Inferior parietal cortex (tissue), 1 donor: ENCODE measurements around the gene NDUFA7.
"Not testable (repeated sequence)": the region's sequence is repeated elsewhere in the genome, so short reads cannot be mapped to it uniquely, and the experiment has no call there.

Source experiments
- DNase-seq: peaks from one replicate; pipeline ENCODE4 v3.0.0-alpha.2; 2016; ENCODE audit errors: extremely low spot score

Gene NDUFA7

GRCh38 chr19:8321067-8321985 is at the start of gene NDUFA7, which contains the start of gene RPS28:
NDUFA7 (minus strand) TSS chr19:8321375; CDS start chr19:8321358, 17 bp downstream.
RPS28 (plus strand) TSS chr19:8321496; CDS start chr19:8321531, 35 bp downstream.
- DNase-seq, result peak; percentile 96

GRCh38 chr19:8370176-8371010 is 49.2 kb upstream of the NDUFA7 start:
- no peak for DNase-seq

GRCh38 chr19:8367327-8368001 is 46.3 kb upstream of the NDUFA7 start:
- peak; percentile 67 for DNase-seq

GRCh38 chr19:8366961-8367326 is 45.8 kb upstream of the NDUFA7 start:
- DNase-seq, result no peak

- DNase-seq, result no peak
Observed at GRCh38 chr19:8366121-8366581, 45.0 kb upstream of the NDUFA7 start.

GRCh38 chr19:8363803-8364771 is 42.9 kb upstream of the NDUFA7 start, which contains the start of gene ANGPTL4:
ANGPTL4 (plus strand) TSS chr19:8364155; CDS start chr19:8364322, 167 bp downstream.
- DNase-seq, result no peak

GRCh38 chr19:8361921-8362793 is 41.0 kb upstream of the NDUFA7 start:
- peak; percentile 38 for DNase-seq

GRCh38 chr19:8360196-8360595 is 39.0 kb upstream of the NDUFA7 start:
- DNase-seq, result no peak

GRCh38 chr19:8358948-8359347 is 37.8 kb upstream of the NDUFA7 start:
- DNase-seq, result no peak

GRCh38 chr19:8357007-8357521 is 35.9 kb upstream of the NDUFA7 start:
- DNase-seq, result no peak

- DNase-seq, result no peak
Observed at GRCh38 chr19:8355631-8356402, 34.6 kb upstream of the NDUFA7 start.

- not testable (repeated sequence) for DNase-seq
Observed at GRCh38 chr19:8352845-8353244, 31.7 kb upstream of the NDUFA7 start.

- no peak for DNase-seq
Observed at GRCh38 chr19:8352134-8352827, 31.1 kb upstream of the NDUFA7 start.

GRCh38 chr19:8349629-8350372 is 28.6 kb upstream of the NDUFA7 start:
- not testable (repeated sequence) for DNase-seq

GRCh38 chr19:8343483-8343844 is 22.3 kb upstream of the NDUFA7 start:
- DNase-seq, result no peak

GRCh38 chr19:8342684-8343482 is 21.7 kb upstream of the NDUFA7 start, which contains the start of gene KANK3:
KANK3 (minus strand) TSS chr19:8343262; CDS start chr19:8337828, 5,434 bp downstream.
- DNase-seq, result peak; percentile 84
